K562 (cell line): ENCODE results near the gene USB1. TPM values are rescaled to one million over a fixed set of nuclear protein-coding genes. Genes with fewer than 3 reads are reported as not detected.
A peak's percentile ranks its signal among the peaks of the same experiment; 100 is the strongest.

Experiments used
- ATF6 ChIP-seq: sonication (generic); formaldehyde crosslinking; IDR thresholded peaks from 2 replicates; pipeline ENCODE4 v1.4.0; 2020; ENCODE audit warnings: mild to moderate bottlenecking, missing genetic modification reagents
- COPS2 ChIP-seq: fragments of 450-650 bp; conservative IDR thresholded peaks from 2 replicates; pipeline ENCODE4 v1.6.1; 2016; ENCODE audit warnings: mild to moderate bottlenecking, moderate library complexity
- EWSR1 ChIP-seq: fragments of 450-650 bp; IDR thresholded peaks from 2 replicates; pipeline ENCODE4 v1.6.1; 2018; ENCODE audit warnings: borderline replicate concordance, mild to moderate bottlenecking, low read depth, moderate library complexity; ENCODE audit not compliant: partially characterized antibody
- HCFC1 ChIP-seq: IDR thresholded peaks from 2 replicates; pipeline ENCODE4 v1.6.1; 2012; ENCODE audit warnings: low read depth, low read length, improper control_type of control experiment
- HLTF ChIP-seq: fragments of 450-650 bp; IDR thresholded peaks from 2 replicates; pipeline ENCODE4 v1.6.1; 2016
- KLF10 ChIP-seq: fragments of 250-450 bp; sonication (Bioruptor Pico); IDR thresholded peaks from 2 replicates; pipeline ENCODE4 v1.6.1; 2021; ENCODE audit warnings: matching md5 sums
- MTA1 ChIP-seq: fragments of 450-650 bp; IDR thresholded peaks from 2 replicates; pipeline ENCODE4 v1.6.1; 2017; ENCODE audit warnings: borderline replicate concordance
- MYC ChIP-seq, 2 experiments: fragments of 250-450 bp in 1 of 2; sonication (Bioruptor Pico) in 1 of 2; IDR thresholded peaks; 2 replicates each; pipeline versions ENCODE4 v1.5.1 to v1.6.1; 2012 to 2021; ENCODE audit warnings: low read depth in 2 of 2, borderline replicate concordance in 1 of 2, improper control_type of control experiment in 1 of 2, low read length in 1 of 2, mild to moderate bottlenecking in 1 of 2, moderate library complexity in 1 of 2
- NCOA4 ChIP-seq: fragments of 450-650 bp; IDR thresholded peaks from 2 replicates; pipeline ENCODE4 v1.6.1; 2018; ENCODE audit warnings: mild to moderate bottlenecking; ENCODE audit not compliant: partially characterized antibody
- NCOR1 ChIP-seq: fragments of 450-650 bp; IDR thresholded peaks from 2 replicates; pipeline ENCODE4 v1.6.1; 2016; ENCODE audit warnings: mild to moderate bottlenecking, moderate library complexity
- NFRKB ChIP-seq: fragments of 450-650 bp; IDR thresholded peaks from 2 replicates; pipeline ENCODE4 v1.6.1; 2016; ENCODE audit warnings: low read depth
- PHF20 ChIP-seq: fragments of 450-650 bp; IDR thresholded peaks from 2 replicates; pipeline ENCODE4 v1.6.1; 2018; ENCODE audit not compliant: partially characterized antibody
- POLR2AphosphoS2 ChIP-seq: IDR thresholded peaks from 2 replicates; pipeline ENCODE4 v1.6.1; 2012; ENCODE audit warnings: low read length, improper control_type of control experiment
- POLR2H ChIP-seq: IDR thresholded peaks from 2 replicates; pipeline ENCODE4 v1.6.1; 2016; ENCODE audit warnings: missing genetic modification characterization, low read depth, mild to moderate bottlenecking, control low read depth, missing compliant biosample characterization, moderate library complexity
- RBFOX2 ChIP-seq: fragments of 200-400 bp; formaldehyde crosslinking; IDR thresholded peaks from 2 replicates; pipeline ENCODE4 v1.6.1; 2017; ENCODE audit warnings: low read depth, mild to moderate bottlenecking, low read length, moderate library complexity
- SAP30 ChIP-seq: fragments of 200-600 bp; sonication (generic); IDR thresholded peaks from 2 replicates; pipeline ENCODE4 v1.6.1; 2012; ENCODE audit warnings: borderline replicate concordance, low read depth, mild to moderate bottlenecking, moderate library complexity, low read length, control low read depth, inconsistent platforms; ENCODE audit not compliant: insufficient read depth, poor library complexity, severe bottlenecking
- SNRNP70 ChIP-seq: fragments of 200-400 bp; formaldehyde crosslinking; optimal IDR thresholded peaks from 2 replicates; pipeline ENCODE3; 2017; ENCODE audit warnings: low read depth, low read length
- SOX6 ChIP-seq: fragments of 450-650 bp; IDR thresholded peaks from 2 replicates; pipeline ENCODE4 v1.6.1; 2014; ENCODE audit warnings: mild to moderate bottlenecking
- SP1 ChIP-seq: sonication (generic); formaldehyde crosslinking; IDR thresholded peaks from 2 replicates; pipeline ENCODE4 v1.8.1; 2022; ENCODE audit warnings: mild to moderate bottlenecking, missing genetic modification reagents
- SREBF2 ChIP-seq: sonication (generic); formaldehyde crosslinking; IDR thresholded peaks from 2 replicates; pipeline ENCODE4 v1.4.0; 2020; ENCODE audit warnings: mild to moderate bottlenecking, missing genetic modification reagents
- TBL1XR1 ChIP-seq, 2 experiments: IDR thresholded peaks; 2 replicates each; pipeline ENCODE4 v1.6.1; 2012; ENCODE audit warnings: improper control_type of control experiment in 2 of 2, low read length in 2 of 2, mild to moderate bottlenecking in 1 of 2
- TCF7 ChIP-seq: sonication (generic); IDR thresholded peaks from 2 replicates; pipeline ENCODE4 v1.6.1; 2016; ENCODE audit warnings: antibody characterized with exemption, borderline replicate concordance
- TRIM24 ChIP-seq, 2 experiments: fragments of 450-650 bp; IDR thresholded peaks; 2 replicates each; pipeline ENCODE4 v1.6.1; 2016
- U2AF1 ChIP-seq: fragments of 200-400 bp; formaldehyde crosslinking; optimal IDR thresholded peaks from 2 replicates; pipeline ENCODE3; 2017; ENCODE audit warnings: mild to moderate bottlenecking, low read depth, low read length, moderate library complexity
- U2AF2 ChIP-seq: fragments of 200-400 bp; formaldehyde crosslinking; optimal IDR thresholded peaks from 2 replicates; pipeline ENCODE3; 2017; ENCODE audit warnings: low read depth, mild to moderate bottlenecking, low read length
- USF1 ChIP-seq: sonication (generic); formaldehyde crosslinking; IDR thresholded peaks from 2 replicates; pipeline ENCODE4 v1.9.0; 2022; ENCODE audit warnings: mild to moderate bottlenecking, missing genetic modification reagents
- WHSC1 ChIP-seq: IDR thresholded peaks from one replicate; pipeline ENCODE4 v1.6.1; 2012; ENCODE audit warnings: low read length, control low read depth, inconsistent platforms
- ZBED1 ChIP-seq: IDR thresholded peaks from 2 replicates; pipeline ENCODE4 v1.6.1; 2014
- polyA plus RNA-seq, 8 experiments: library from polyadenylated mRNA; depleted of rRNA in 4 of 8; stranded (reverse) in 5 of 8; unstranded in 3 of 8; fragments of >200 nt; fragmentation: Nextera tagmentation in 2 of 8; fragmentation: Illumina TruSeq in 1 of 8; extraction: Ambion mirVana in 2 of 8; extraction: Trizol in 1 of 8; gene quantifications; 2 replicates each; pipeline versions ENCODE4 v1.2.1 to v1.2.3, GENCODE V29; 2011 to 2014; ENCODE audit warnings: inconsistent platforms in 1 of 8, missing spikeins in 1 of 8
- total RNA-seq, 7 experiments: library from RNA; depleted of rRNA in 6 of 7; stranded (reverse); fragments of >200 nt in 6 of 7; fragmentation: Illumina TruSeq in 2 of 7; extraction: Trizol in 2 of 7; gene quantifications; 2 replicates each; pipeline versions ENCODE4 v1.2.1 to v1.2.3, GENCODE V29; 2011 to 2021; ENCODE audit warnings: low replicate concordance in 1 of 7
- TF ChIP-seq, protein P1 (sequence below): fragments of 450-650 bp; IDR thresholded peaks from 2 replicates; pipeline ENCODE4 v1.6.1; 2016; ENCODE audit warnings: low read depth, mild to moderate bottlenecking, moderate library complexity

USB1 gene
- total and polyA plus RNA-seq, 9 of the 15 experiments (the other 6 are each of a cell fraction or from before 2014, with no cell fraction given) = 11.6 to 73.6 (median 19.4) TPM

- TF ChIP-seq EWSR1 (no peak), SOX6 (peak; percentile 20; the same call in 1 of the 2 replicates), POLR2AphosphoS2 (no peak), KLF10 (CRISPR knock-in tag) (no peak), COPS2 (no peak), HCFC1 (no peak), WHSC1 (no peak), RBFOX2 (no peak), PHF20 (no peak), SP1 (CRISPR knock-in tag) (no peak), POLR2H (tag) (no peak), NCOR1 (peak; percentile 55), ZBED1 (no peak), TRIM24 (IDR thresholded peaks at IDR 0.05) (0 out of 4 replicates have a peak, but pooled peaks have one; percentile 30 to 42), SNRNP70 (no peak), SREBF2 (CRISPR knock-in tag) (no peak), ATF6 (no peak), MTA1 (peak; percentile 28; the same call in 1 of the 2 replicates), USF1 (CRISPR knock-in tag) (no peak), NCOA4 (no peak), HLTF (no peak), TBL1XR1 (IDR thresholded peaks at IDR 0.05; ENCODE audit: low read length in 2 of 2) (peak in 1 of 2 experiments; percentile 32; a peak in 1 of 4 replicates), SAP30 (no peak), MYC (IDR thresholded peaks at IDR 0.05; ENCODE audit: low read depth, low read length) (peak; percentile 46; the same call in 1 of the 2 replicates), MYC (CRISPR knock-in tag; IDR thresholded peaks at IDR 0.05; ENCODE audit: borderline replicate concordance, low read depth) (no peak), TCF7 (no peak), U2AF2 (no peak), U2AF1 (no peak), NFRKB (no peak)
- TF ChIP-seq, protein P1, sequence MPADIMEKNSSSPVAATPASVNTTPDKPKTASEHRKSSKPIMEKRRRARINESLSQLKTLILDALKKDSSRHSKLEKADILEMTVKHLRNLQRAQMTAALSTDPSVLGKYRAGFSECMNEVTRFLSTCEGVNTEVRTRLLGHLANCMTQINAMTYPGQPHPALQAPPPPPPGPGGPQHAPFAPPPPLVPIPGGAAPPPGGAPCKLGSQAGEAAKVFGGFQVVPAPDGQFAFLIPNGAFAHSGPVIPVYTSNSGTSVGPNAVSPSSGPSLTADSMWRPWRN = no peak
Observed at GRCh38 chr16:57977418-57978069, 23.7 kb upstream of the USB1 start (continued).
